Measurements from ENCODE around the gene BAIAP2L2.

The BAIAP2L2 gene

DNA sequence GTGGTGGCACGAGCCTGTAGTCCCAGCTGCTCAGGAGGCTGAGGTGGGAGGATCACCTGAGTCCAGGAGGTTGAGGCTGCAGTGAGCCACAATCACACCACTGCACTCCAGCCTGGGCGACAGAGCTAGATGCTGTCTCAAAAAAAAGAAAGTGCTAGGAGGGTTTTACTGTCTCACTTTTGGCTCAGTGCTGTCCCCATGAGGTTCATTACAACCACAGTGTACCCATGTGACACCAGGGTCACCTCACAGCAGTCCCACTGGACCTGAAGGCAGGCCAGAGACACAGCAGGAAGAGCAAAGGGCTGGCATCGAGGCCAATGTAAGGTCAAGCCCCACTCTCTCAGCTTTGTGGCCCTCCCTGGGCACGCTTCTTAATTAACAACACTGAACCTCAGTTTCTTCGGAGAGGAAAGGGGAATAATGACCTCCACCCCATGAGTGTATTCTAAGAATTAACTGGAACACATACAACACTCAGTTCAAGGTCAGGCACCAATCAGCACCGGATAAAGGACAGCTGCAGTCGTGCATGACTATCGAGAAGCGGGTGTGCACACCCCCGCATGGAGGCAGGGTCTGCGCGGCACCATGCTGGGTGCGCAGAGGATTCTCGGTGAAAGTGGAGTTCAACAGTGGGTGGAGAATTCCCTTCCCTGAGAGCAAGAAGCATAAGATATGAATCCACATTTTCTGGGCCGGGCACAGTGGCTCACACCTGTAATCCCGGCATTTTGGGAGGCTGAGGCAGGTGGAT lies 30.9 kb upstream of the BAIAP2L2 start:
- Histone ChIP-seq H3K27ac (ENCODE audit: low read length) (no peak overlapping the region), H3K36me3 (ENCODE audit: control insufficient read depth, insufficient read depth, low read length) (peaks cover 3% of the 10 kb centered on the region; the same call in 1 of the 2 replicates), H3K4me3 (ENCODE audit: low read length) (no peak overlapping the region), H3K27me3 (ENCODE audit: control insufficient read depth, insufficient read depth, low read length) (no peaks in the 10 kb centered on the region), H3K9me3 (ENCODE audit: control insufficient read depth, insufficient read depth, low read length) (no peaks in the 10 kb centered on the region), H3K4me1 (ENCODE audit: control insufficient read depth, insufficient read depth, low read length) (peaks cover 2% of the 10 kb centered on the region; the same call in 1 of the 2 replicates)
- DNase-seq (ENCODE audit: low read depth, low spot score) = no peak
- WGBS (ENCODE audit: insufficient coverage, insufficient read length) = no CpG with 5 or more reads among the region's 16 CpGs

DNA sequence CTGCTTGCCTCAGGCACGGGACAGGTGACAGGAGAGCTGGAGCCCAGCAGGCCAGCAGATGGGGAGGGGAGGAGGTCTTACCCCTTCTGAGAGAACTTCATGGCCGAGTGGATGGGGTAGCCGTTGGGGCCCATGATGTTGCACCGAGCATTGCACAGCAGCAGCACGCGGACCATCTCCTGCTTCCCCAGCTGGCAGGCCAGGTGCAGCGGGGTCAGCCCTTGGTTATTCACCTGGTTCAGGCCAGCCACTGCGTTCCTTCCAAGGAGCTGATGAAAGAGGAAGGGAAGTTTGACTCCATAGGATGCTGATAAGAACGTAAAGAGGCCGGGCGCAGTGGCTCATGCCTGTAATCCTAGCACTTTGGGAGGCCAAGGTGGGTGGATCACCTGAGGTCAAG lies 29.4 kb upstream of the BAIAP2L2 start:
- Histone ChIP-seq H3K27ac (ENCODE audit: low read length) (no peak overlapping the region), H3K4me3 (ENCODE audit: low read length) (no peak overlapping the region), H3K27me3 (ENCODE audit: control insufficient read depth, insufficient read depth, low read length) (no peaks in the 10 kb centered on the region), H3K9me3 (ENCODE audit: control insufficient read depth, insufficient read depth, low read length) (no peaks in the 10 kb centered on the region), H3K36me3 (ENCODE audit: control insufficient read depth, insufficient read depth, low read length) (no peaks in the 10 kb centered on the region), H3K4me1 (ENCODE audit: control insufficient read depth, insufficient read depth, low read length) (no peaks in the 10 kb centered on the region; the same call in 1 of the 2 replicates)
- no CpG with 5 or more reads among the region's 11 CpGs for WGBS (ENCODE audit: insufficient coverage, insufficient read length)
- DNase-seq (ENCODE audit: low read depth, low spot score) = no peak

DNA sequence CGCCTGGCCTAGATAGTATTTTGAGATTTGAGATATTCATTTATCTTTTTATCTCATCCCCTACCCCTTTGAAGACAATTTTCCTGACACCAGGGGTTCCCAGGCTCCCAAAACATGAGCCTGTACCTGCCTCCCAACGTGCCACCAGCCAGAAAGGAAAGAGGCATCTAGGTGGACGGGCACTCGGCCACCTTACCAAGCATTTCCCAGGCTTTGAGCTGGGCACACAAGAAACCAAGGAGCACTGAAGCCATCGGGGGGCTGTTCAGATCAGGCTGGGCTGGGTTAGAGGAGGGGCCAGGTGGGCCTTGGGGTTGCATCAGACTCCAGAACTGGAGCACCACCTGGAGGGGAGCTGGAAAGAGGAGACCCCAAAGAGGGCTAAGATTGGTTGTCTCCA lies 28.5 kb upstream of the BAIAP2L2 start:
- H3K27ac ChIP-seq (ENCODE audit: low read length) = no peak overlapping the region
- H3K4me3 ChIP-seq (ENCODE audit: low read length) = no peak overlapping the region
- H3K9me3 ChIP-seq (ENCODE audit: control insufficient read depth, insufficient read depth, low read length) = no peaks in the 10 kb centered on the region
- H3K4me1 ChIP-seq (ENCODE audit: control insufficient read depth, insufficient read depth, low read length) = no peaks in the 10 kb centered on the region; the same call in 1 of the 2 replicates
- H3K36me3 ChIP-seq (ENCODE audit: control insufficient read depth, insufficient read depth, low read length) = no peaks in the 10 kb centered on the region
- no peak for DNase-seq (ENCODE audit: low read depth, low spot score)
- H3K27me3 ChIP-seq (ENCODE audit: control insufficient read depth, insufficient read depth, low read length) = no peaks in the 10 kb centered on the region
- WGBS (ENCODE audit: insufficient coverage, insufficient read length) = no CpG with 5 or more reads among the region's 5 CpGs

DNA sequence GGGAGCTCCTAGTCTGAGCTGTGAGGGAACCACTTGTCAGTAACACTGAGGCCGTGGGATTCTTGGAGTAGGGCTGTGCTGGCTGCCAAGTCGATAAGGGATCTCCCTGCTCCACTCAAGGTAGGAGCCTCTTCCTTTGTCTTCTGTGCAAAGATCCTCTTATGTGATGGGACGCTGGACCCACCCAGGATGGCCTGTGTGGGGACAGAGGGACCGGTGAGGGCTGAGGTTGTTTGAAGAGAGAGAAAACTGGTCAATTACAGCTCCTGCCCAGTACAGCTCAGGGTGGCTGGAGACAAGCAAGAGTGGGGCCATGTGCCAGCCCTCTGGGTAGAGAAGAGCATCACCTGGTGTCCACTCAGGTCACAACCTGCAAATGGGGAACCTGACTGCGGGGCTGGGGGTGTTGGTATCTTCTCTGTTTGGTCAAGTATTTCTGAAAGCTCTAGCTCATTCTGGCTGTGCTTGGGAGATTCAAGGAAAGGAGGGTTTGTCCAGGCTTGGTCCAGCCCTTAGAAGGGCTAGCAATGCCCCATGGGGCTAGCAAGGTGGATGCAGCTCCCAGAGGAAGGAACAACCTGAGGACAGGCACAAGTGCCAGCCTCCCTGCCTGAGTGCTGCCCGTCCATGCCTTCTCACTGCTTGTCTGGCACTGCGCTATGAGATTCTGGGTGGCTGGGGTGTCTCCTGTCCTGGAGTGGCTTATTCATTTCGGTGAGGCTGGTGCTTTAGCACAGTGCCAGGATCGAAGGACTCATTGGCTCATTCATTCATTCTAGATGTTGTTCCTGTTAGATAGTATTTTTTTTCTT lies 27.6 kb upstream of the BAIAP2L2 start:
- Histone ChIP-seq H3K36me3 (ENCODE audit: control insufficient read depth, insufficient read depth, low read length) (no peaks in the 10 kb centered on the region), H3K4me1 (ENCODE audit: control insufficient read depth, insufficient read depth, low read length) (no peaks in the 10 kb centered on the region; the same call in 1 of the 2 replicates), H3K27me3 (ENCODE audit: control insufficient read depth, insufficient read depth, low read length) (no peaks in the 10 kb centered on the region), H3K27ac (ENCODE audit: low read length) (no peak overlapping the region), H3K9me3 (ENCODE audit: control insufficient read depth, insufficient read depth, low read length) (no peaks in the 10 kb centered on the region), H3K4me3 (ENCODE audit: low read length) (no peak overlapping the region)
- no CpG with 5 or more reads among the region's 9 CpGs for WGBS (ENCODE audit: insufficient coverage, insufficient read length)
- DNase-seq (ENCODE audit: low read depth, low spot score) = no peak

DNA sequence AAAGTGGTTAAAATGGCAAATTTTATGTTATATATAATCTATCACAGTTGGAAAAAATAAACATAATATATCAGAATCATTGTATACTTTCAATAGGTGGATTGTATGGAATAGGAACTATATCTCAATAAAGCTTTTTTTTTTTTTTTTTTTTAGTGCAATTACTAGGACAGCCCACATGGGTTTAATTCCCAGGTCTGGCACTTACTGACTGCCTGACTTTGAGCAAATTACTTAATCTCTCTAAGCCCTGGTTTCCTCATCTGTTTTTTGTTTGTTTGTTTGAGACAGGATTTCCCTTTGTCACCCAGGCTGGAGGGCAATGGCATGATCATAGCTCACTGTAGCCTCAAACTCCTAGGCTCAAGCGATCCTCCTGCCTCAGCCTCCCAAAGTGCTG lies 26.1 kb upstream of the BAIAP2L2 start:
- no CpG with 5 or more reads among the region's 1 CpG for WGBS (ENCODE audit: insufficient coverage, insufficient read length)

DNA sequence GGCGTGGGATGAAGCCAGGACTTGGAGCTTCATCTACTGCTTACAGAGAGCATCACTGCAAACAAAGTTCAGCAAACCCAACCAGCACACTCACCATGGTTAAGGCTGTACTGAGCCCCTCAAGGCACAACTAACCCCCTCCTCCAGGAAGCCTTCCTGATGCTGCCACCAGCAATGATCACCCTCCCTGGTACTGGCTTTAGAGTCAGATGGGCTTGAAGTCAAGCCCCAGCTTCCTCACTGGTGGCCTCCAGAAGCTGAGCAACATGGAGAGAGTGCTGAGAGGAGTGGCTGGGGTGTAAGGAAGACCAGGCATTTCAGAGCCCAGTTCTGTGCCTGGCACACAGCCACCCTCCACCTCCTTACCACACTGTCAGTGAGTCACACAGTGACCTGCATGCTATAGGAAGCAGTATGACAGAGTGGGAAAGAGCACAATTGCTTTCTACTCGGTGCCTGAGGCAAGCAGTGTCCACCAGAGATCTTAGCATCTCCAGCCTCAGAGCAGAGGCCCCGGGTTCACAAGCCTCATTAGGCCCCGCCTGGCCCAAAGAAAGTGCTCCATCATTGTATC lies 24.7 kb upstream of the BAIAP2L2 start:
- no peak overlapping the region for H3K27ac ChIP-seq (ENCODE audit: low read length)
- H3K36me3 ChIP-seq (ENCODE audit: control insufficient read depth, insufficient read depth, low read length) = no peaks in the 10 kb centered on the region
- no peak for DNase-seq (ENCODE audit: low read depth, low spot score)
- no peaks in the 10 kb centered on the region; the same call in 1 of the 2 replicates for H3K4me1 ChIP-seq (ENCODE audit: control insufficient read depth, insufficient read depth, low read length)
- no peak overlapping the region for H3K4me3 ChIP-seq (ENCODE audit: low read length)
- no peaks in the 10 kb centered on the region for H3K27me3 ChIP-seq (ENCODE audit: control insufficient read depth, insufficient read depth, low read length)
- H3K9me3 ChIP-seq (ENCODE audit: control insufficient read depth, insufficient read depth, low read length) = no peaks in the 10 kb centered on the region
- no CpG with 5 or more reads among the region's 4 CpGs for WGBS (ENCODE audit: insufficient coverage, insufficient read length)

More for the DNA sequence above, 26.1 kb upstream of the BAIAP2L2 start:
- no peak for DNase-seq (ENCODE audit: low read depth, low spot score)
- no peaks in the 10 kb centered on the region for H3K9me3 ChIP-seq (ENCODE audit: control insufficient read depth, insufficient read depth, low read length)
- no peaks in the 10 kb centered on the region for H3K36me3 ChIP-seq (ENCODE audit: control insufficient read depth, insufficient read depth, low read length)
- no peak overlapping the region for H3K4me3 ChIP-seq (ENCODE audit: low read length)
- H3K4me1 ChIP-seq (ENCODE audit: control insufficient read depth, insufficient read depth, low read length) = no peaks in the 10 kb centered on the region; the same call in 1 of the 2 replicates
- no peaks in the 10 kb centered on the region for H3K27me3 ChIP-seq (ENCODE audit: control insufficient read depth, insufficient read depth, low read length)
- H3K27ac ChIP-seq (ENCODE audit: low read length) = no peak overlapping the region

DNA sequence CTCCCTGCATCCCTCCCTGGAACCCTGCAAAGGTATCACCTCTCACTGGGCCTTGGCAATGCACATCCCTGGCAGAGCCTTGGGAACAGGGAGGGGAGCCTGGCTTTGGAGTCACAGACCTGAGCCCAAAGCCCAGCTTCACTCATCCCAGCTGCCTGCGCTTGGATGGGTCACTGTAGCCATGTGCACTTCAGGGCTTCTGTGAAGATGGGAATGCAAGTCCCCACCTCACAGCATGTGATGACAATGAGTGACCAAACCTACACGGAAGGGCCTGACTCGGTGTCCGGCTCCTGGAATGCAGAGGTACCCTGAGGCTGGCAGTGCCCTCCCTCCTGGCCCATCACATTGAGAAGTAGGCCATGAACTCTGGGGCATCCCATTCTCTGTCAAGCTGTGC lies 22.8 kb upstream of the BAIAP2L2 start:
- no peaks in the 10 kb centered on the region for H3K36me3 ChIP-seq (ENCODE audit: control insufficient read depth, insufficient read depth, low read length)
- DNase-seq (ENCODE audit: low read depth, low spot score) = no peak
- no peaks in the 10 kb centered on the region for H3K27me3 ChIP-seq (ENCODE audit: control insufficient read depth, insufficient read depth, low read length)
- H3K4me1 ChIP-seq (ENCODE audit: control insufficient read depth, insufficient read depth, low read length) = no peaks in the 10 kb centered on the region
- no peaks in the 10 kb centered on the region for H3K9me3 ChIP-seq (ENCODE audit: control insufficient read depth, insufficient read depth, low read length)
- WGBS (ENCODE audit: insufficient coverage, insufficient read length) = no CpG with 5 or more reads among the region's 4 CpGs
- no peak overlapping the region for H3K4me3 ChIP-seq (ENCODE audit: low read length)
- H3K27ac ChIP-seq (ENCODE audit: low read length) = no peak overlapping the region

DNA sequence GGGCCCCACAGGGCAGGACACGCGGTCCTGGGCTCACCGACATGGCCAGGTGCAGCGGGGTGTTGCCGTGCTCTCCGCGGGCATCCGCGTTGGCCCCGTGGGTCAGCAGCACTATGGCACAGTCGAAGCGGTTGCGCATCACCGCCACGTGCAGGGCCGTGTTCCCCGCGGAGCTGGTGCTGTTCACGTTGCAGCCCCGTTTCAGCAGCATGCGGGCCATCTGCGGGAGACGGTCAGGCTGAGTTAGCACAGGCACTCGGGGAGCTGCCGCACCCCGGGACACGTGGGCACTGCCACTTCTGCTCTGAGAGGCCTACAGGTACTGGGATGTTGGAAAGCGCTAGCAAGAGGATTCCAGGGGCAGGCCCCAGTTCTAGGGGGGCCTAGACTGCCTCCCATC lies 22.3 kb upstream of the BAIAP2L2 start:
- no CpG with 5 or more reads among the region's 28 CpGs for WGBS (ENCODE audit: insufficient coverage, insufficient read length)
- H3K36me3 ChIP-seq (ENCODE audit: control insufficient read depth, insufficient read depth, low read length) = no peaks in the 10 kb centered on the region

DNA sequence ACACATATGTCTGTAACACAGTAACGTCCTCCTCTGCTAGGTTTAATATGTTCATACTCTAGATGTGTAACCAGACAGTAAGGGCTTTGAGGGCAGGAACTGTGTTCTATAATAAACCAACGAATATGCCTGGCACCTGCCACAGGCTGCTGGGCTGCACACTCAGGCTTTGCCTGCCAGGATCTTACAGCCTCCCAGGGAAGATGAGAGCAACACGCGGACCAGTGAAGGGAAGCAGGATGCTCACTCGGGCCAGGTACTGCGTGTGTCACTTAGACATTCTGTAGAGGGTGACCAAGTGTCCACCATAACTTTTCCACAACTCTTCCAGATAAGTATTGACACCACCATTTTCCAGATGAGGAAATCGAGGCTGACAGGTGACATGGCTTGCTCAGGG lies 21.7 kb upstream of the BAIAP2L2 start:
- H3K4me1 ChIP-seq (ENCODE audit: control insufficient read depth, insufficient read depth, low read length) = no peaks in the 10 kb centered on the region
- DNase-seq (ENCODE audit: low read depth, low spot score) = no peak
- WGBS (ENCODE audit: insufficient coverage, insufficient read length) = no CpG with 5 or more reads among the region's 7 CpGs

More for the DNA sequence above, 22.3 kb upstream of the BAIAP2L2 start:
- H3K4me1 ChIP-seq (ENCODE audit: control insufficient read depth, insufficient read depth, low read length) = no peaks in the 10 kb centered on the region
- no peaks in the 10 kb centered on the region for H3K9me3 ChIP-seq (ENCODE audit: control insufficient read depth, insufficient read depth, low read length)
- H3K27ac ChIP-seq (ENCODE audit: low read length) = no peak overlapping the region
- no peaks in the 10 kb centered on the region for H3K27me3 ChIP-seq (ENCODE audit: control insufficient read depth, insufficient read depth, low read length)
- DNase-seq (ENCODE audit: low read depth, low spot score) = no peak
- H3K4me3 ChIP-seq (ENCODE audit: low read length) = no peak overlapping the region

DNA sequence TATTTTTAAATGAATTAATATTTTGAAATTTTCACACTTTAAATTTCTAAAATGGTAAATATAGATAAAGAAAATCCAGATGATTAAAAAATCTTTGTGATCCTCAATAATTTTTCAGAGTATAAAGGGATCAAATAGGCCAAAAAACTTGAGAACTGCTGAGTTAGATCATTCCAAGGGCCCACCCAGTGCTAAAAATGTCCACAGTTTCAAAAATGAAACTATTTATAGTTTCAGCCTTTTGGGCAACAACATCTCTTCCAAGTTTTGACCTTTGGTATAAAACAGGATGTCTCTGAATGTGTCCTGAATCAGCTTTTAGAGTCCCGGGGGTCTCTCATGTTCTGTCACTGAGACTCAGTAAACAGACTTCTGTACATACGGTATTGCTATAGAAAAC lies 20.9 kb upstream of the BAIAP2L2 start:
- Histone ChIP-seq H3K36me3 (ENCODE audit: control insufficient read depth, insufficient read depth, low read length) (no peaks in the 10 kb centered on the region; the same call in 1 of the 2 replicates), H3K27ac (ENCODE audit: low read length) (no peak overlapping the region), H3K27me3 (ENCODE audit: control insufficient read depth, insufficient read depth, low read length) (no peaks in the 10 kb centered on the region), H3K4me3 (ENCODE audit: low read length) (no peak overlapping the region), H3K4me1 (ENCODE audit: control insufficient read depth, insufficient read depth, low read length) (no peaks in the 10 kb centered on the region), H3K9me3 (ENCODE audit: control insufficient read depth, insufficient read depth, low read length) (no peaks in the 10 kb centered on the region)
- no peak for DNase-seq (ENCODE audit: low read depth, low spot score)
- no CpG with 5 or more reads among the region's 2 CpGs for WGBS (ENCODE audit: insufficient coverage, insufficient read length)

More for the DNA sequence above, 21.7 kb upstream of the BAIAP2L2 start:
- no peaks in the 10 kb centered on the region for H3K9me3 ChIP-seq (ENCODE audit: control insufficient read depth, insufficient read depth, low read length)
- no peaks in the 10 kb centered on the region for H3K36me3 ChIP-seq (ENCODE audit: control insufficient read depth, insufficient read depth, low read length)
- no peak overlapping the region for H3K4me3 ChIP-seq (ENCODE audit: low read length)
- H3K27ac ChIP-seq (ENCODE audit: low read length) = no peak overlapping the region
- H3K27me3 ChIP-seq (ENCODE audit: control insufficient read depth, insufficient read depth, low read length) = no peaks in the 10 kb centered on the region

Data from iPS DF 6.9 (cell line).